GM23248 (cell line): ENCODE measurements around the gene HERC3. TPM values are rescaled to one million over a fixed set of nuclear protein-coding genes. Genes with fewer than 3 reads are reported as not detected.
A peak's percentile ranks its signal among the peaks of the same experiment; 100 is the strongest.

Experiments used
- DNase-seq: peaks from one replicate; pipeline ENCODE4 v3.0.0-alpha.2; 2015
- H2AFZ ChIP-seq: fragments of 200-600 bp; sonication (generic); 2 replicates; pipeline ENCODE4 v1.6.1; 2016; ENCODE audit warnings: antibody characterized with exemption
- H3F3A ChIP-seq: fragments of 200-600 bp; sonication (generic); 2 replicates; pipeline ENCODE4 v1.6.1; 2016; ENCODE audit warnings: mild to moderate bottlenecking, antibody characterized with exemption, mixed run types; ENCODE audit not compliant: insufficient read depth
- H3K27ac ChIP-seq: fragments of 200-600 bp; sonication (generic); 2 replicates; pipeline ENCODE4 v1.5.1; 2016; ENCODE audit warnings: mild to moderate bottlenecking
- H3K27me3 ChIP-seq: fragments of 200-600 bp; sonication (generic); replicated peaks from 2 replicates; pipeline ENCODE4 v1.6.1; 2016; ENCODE audit warnings: mild to moderate bottlenecking; ENCODE audit not compliant: insufficient read depth
- H3K36me3 ChIP-seq: fragments of 200-600 bp; sonication (generic); 2 replicates; pipeline ENCODE4 v1.6.1; 2016; ENCODE audit warnings: low read depth, mild to moderate bottlenecking
- H3K4me1 ChIP-seq: fragments of 200-600 bp; sonication (generic); 2 replicates; pipeline ENCODE4 v1.6.1; 2016; ENCODE audit warnings: mild to moderate bottlenecking; ENCODE audit not compliant: insufficient read depth
- H3K4me2 ChIP-seq: fragments of 200-600 bp; sonication (generic); one replicate; pipeline ENCODE4 v1.6.1; 2016; ENCODE audit warnings: mild to moderate bottlenecking; ENCODE audit not compliant: unreplicated experiment
- H3K4me3 ChIP-seq: fragments of 200-600 bp; sonication (generic); 2 replicates; pipeline ENCODE4 v1.5.1; 2016; ENCODE audit warnings: mild to moderate bottlenecking
- H3K79me2 ChIP-seq: fragments of 200-600 bp; sonication (generic); 2 replicates; pipeline ENCODE4 v1.6.1; 2016; ENCODE audit warnings: mild to moderate bottlenecking; ENCODE audit not compliant: insufficient read depth
- H3K9ac ChIP-seq: fragments of 200-600 bp; sonication (generic); 2 replicates; pipeline ENCODE4 v1.6.1; 2016; ENCODE audit warnings: mild to moderate bottlenecking
- H3K9me2 ChIP-seq: fragments of 200-600 bp; sonication (generic); 2 replicates; pipeline ENCODE4 v1.6.1; 2016; ENCODE audit warnings: mixed run types, mild to moderate bottlenecking, moderate library complexity; ENCODE audit not compliant: insufficient read depth
- H3K9me3 ChIP-seq: fragments of 200-600 bp; sonication (generic); one replicate; pipeline ENCODE4 v1.6.1; 2017; ENCODE audit warnings: low read depth
- H4K20me1 ChIP-seq: fragments of 200-600 bp; sonication (generic); 2 replicates; pipeline ENCODE4 v1.6.0; 2016; ENCODE audit not compliant: insufficient read depth
- EZH2 ChIP-seq: fragments of 200-600 bp; sonication (generic); IDR thresholded peaks from 2 replicates; pipeline ENCODE4 v1.6.1; 2018; ENCODE audit warnings: antibody characterized with exemption, mild to moderate bottlenecking; ENCODE audit not compliant: insufficient read depth, poor library complexity, severe bottlenecking
- EZH2phosphoT487 ChIP-seq: fragments of 200-600 bp; sonication (generic); IDR thresholded peaks from 2 replicates; pipeline ENCODE4 v1.6.1; 2018; ENCODE audit warnings: antibody characterized with exemption, moderate library complexity, mild to moderate bottlenecking, low read depth; ENCODE audit not compliant: insufficient read depth
- WGBS, 2 experiments: methylation state at CpG; one replicate each; pipeline ENCODE4 v1.1.6; 2015 to 2017; ENCODE audit warnings: low lambda C conversion rate in 2 of 2, low coverage in 1 of 2; ENCODE audit errors: missing lambda C conversion rate in 2 of 2; 5-methylcytosine and 5-hydroxymethylcytosine counted together
- in situ Hi-C: fragments of 300-500 bp; cut with MboI; formaldehyde crosslinking; loops from 2 replicates; pipeline ENCODE4 v1.15.0; 2020
- polyA plus RNA-seq: library from polyadenylated mRNA; unstranded; fragments of >200 nt; fragmentation: Nextera tagmentation; extraction: Ambion mirVana; gene quantifications from 2 replicates; pipeline ENCODE4 v1.2.1, GENCODE V29; 2016
- total RNA-seq: library from RNA; depleted of rRNA; stranded (reverse); fragments of >200 nt; shearing (Covaris generic); gene quantifications from 2 replicates; pipeline ENCODE4 v1.2.3, GENCODE V29; 2014

The HERC3 gene
- total and polyA plus RNA-seq, 2 experiments from 2014 or later: 25.8 to 27.6 TPM

DNA sequence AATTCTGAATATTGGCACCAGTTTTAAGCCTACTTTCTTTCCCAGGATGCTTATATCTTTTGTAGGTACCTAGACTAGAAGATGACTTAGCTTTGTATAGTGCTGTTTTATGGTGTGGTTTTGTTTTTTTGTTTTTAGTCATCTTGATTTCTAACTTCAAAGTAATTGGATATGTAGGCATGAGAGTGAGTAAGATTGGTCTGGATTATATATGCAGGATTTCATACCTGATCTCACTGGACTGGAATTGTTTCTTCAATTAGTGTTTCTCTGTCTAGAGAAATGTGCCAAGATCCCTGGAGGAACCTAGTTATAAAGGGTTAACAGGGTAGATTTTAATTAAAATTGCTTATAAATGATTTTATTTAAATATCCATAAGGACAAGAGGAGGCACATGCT lies 82.3 kb downstream of the HERC3 start:
- H3K4me2 ChIP-seq: no peak overlapping the region
- peak; percentile 51 for DNase-seq
- no peak overlapping the region for H2AFZ ChIP-seq
- H3K9me3 ChIP-seq: no peaks in the 10 kb centered on the region
- no peak overlapping the region for H3K4me3 ChIP-seq
- TF ChIP-seq EZH2phosphoT487: no peak
- TF ChIP-seq EZH2: no peak
- H3K79me2 ChIP-seq: no peaks in the 10 kb centered on the region
- no peak overlapping the region for H3K9ac ChIP-seq
- peak overlapping the region; percentile 18 for H3K27ac ChIP-seq
- in situ Hi-C loops: no loop called here
- no peaks in the 10 kb centered on the region for H4K20me1 ChIP-seq
- H3K36me3 ChIP-seq: peaks cover 17% of the 10 kb centered on the region
- H3F3A ChIP-seq: peaks cover 15% of the 10 kb centered on the region
- H3K27me3 ChIP-seq: no peaks in the 10 kb centered on the region
- H3K4me1 ChIP-seq: peaks cover 15% of the 10 kb centered on the region
- H3K9me2 ChIP-seq: no peaks in the 10 kb centered on the region

DNA sequence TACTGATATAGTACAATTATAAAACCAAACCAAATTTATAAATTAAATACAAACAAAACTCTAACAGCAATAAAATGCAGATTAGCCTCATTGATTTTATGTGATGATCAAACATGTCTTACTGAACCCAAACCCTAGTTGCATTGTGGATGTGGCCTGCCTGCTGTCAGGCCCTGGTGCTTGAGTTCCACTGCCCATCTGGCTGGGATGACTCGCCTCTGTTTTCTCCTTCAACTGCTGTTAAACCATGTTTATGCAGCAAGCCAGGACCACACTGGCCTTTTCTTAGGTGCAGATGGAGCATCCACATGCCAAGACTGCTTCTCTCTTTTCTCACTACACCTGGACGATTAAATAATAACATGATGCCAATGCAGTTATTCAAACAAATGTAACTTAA lies 82.7 kb downstream of the HERC3 start:
- Histone ChIP-seq H3F3A (peaks cover 15% of the 10 kb centered on the region), H3K9me3 (no peaks in the 10 kb centered on the region), H3K4me1 (peaks cover 15% of the 10 kb centered on the region), H3K9me2 (no peaks in the 10 kb centered on the region), H3K27me3 (no peaks in the 10 kb centered on the region), H3K9ac (no peak overlapping the region), H2AFZ (no peak overlapping the region), H3K79me2 (no peaks in the 10 kb centered on the region), H3K4me2 (no peak overlapping the region), H4K20me1 (no peaks in the 10 kb centered on the region), H3K4me3 (no peak overlapping the region), H3K36me3 (peaks cover 18% of the 10 kb centered on the region), H3K27ac (peak overlapping the region; percentile 18; the same call in 1 of the 2 replicates)
- TF ChIP-seq EZH2 (no peak), EZH2phosphoT487 (no peak)
- 78 to 79% methylated on average over 2 of the region's 2 CpGs for WGBS, 2 experiments
- DNase-seq: peak; percentile 64
- in situ Hi-C loops: no loop called here

DNA sequence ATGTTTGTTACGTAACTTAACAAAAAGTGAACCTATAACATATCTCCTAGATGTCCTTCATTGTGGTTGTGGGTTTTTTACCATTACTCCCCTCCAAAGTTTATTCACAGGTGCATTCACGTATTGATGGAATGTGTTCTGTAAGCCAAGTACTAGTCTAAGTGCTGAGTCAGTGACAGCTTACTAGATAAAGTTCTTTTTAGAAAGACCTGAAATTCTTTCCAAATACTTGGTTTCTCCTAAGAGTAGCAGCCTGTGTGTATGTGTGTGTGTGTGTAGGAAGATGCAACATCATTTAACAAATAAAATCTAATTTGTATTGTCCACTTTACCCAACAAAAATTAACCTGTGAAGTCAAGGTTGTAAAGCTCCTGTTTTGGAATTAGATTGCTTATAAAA lies 83.3 kb downstream of the HERC3 start:
- peaks cover 20% of the 10 kb centered on the region for H3K36me3 ChIP-seq
- no peak overlapping the region for H3K4me2 ChIP-seq
- TF ChIP-seq EZH2: no peak
- WGBS, 2 experiments: 64 to 75% methylated on average over 2 of the region's 2 CpGs
- DNase-seq: no peak
- no peak overlapping the region for H2AFZ ChIP-seq
- H3K9ac ChIP-seq: no peak overlapping the region
- no peaks in the 10 kb centered on the region for H3K9me2 ChIP-seq
- H3K27me3 ChIP-seq: no peaks in the 10 kb centered on the region
- H3K4me3 ChIP-seq: no peak overlapping the region
- H3K27ac ChIP-seq: no peak overlapping the region
- H4K20me1 ChIP-seq: no peaks in the 10 kb centered on the region
- in situ Hi-C loops: no loop called here
- H3F3A ChIP-seq: peaks cover 15% of the 10 kb centered on the region
- H3K4me1 ChIP-seq: peaks cover 15% of the 10 kb centered on the region
- H3K9me3 ChIP-seq: no peaks in the 10 kb centered on the region
- no peaks in the 10 kb centered on the region for H3K79me2 ChIP-seq

DNA sequence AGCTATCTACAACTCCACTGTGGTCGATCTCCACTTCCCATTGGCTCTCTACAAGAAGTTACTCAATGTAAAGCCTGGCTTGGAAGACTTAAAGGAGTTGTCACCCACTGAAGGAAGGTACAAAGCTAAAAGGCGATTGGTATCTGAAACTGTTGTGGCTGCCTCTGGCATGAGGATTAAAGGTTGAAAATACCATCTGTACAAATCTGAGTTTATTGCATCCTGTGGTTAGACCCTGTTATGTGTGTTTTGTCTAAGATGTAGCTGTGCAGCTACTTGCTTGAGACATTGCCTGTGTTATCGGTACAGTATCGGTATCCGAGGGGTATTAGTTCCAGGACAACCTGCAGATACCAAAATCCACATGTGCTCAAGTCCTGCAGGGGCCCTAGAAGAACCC lies 88.9 kb downstream of the HERC3 start:
- WGBS, 2 experiments: 95 to 96% methylated on average over 5 of the region's 5 CpGs

DNA sequence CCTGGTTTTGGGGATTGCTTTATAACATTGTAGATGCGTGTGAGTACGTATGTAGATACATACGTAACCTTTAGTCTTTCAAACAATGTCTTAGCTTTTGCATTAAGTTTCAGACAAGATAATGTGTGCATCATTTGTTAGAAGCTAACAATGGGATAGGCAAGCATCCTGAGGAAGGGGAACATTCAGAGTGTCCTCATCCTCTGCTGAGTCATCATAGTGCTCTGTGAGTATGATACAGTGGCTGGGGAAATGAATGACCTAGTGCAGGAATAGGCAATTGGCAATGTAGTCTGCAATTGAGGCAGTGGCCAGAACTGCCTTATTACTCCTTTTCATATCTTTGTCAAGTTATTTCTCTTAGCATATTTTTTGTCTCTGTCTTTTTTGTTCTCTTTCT lies 98.1 kb downstream of the HERC3 start:
- no peaks in the 10 kb centered on the region for H3K79me2 ChIP-seq
- H3K9ac ChIP-seq: no peak overlapping the region
- H3K36me3 ChIP-seq: peaks cover 3% of the 10 kb centered on the region; the same call in 1 of the 2 replicates
- no peak overlapping the region for H2AFZ ChIP-seq
- peak overlapping the region; percentile 17 for H3K27ac ChIP-seq
- in situ Hi-C loops: no loop called here
- peaks cover 23% of the 10 kb centered on the region for H3F3A ChIP-seq
- no peak overlapping the region for H3K4me2 ChIP-seq
- H3K4me1 ChIP-seq: peaks cover 4% of the 10 kb centered on the region
- no peaks in the 10 kb centered on the region for H3K27me3 ChIP-seq
- no peaks in the 10 kb centered on the region for H3K9me2 ChIP-seq
- H3K4me3 ChIP-seq: no peak overlapping the region
- peak; percentile 77 for DNase-seq
- no peak for TF ChIP-seq EZH2
- TF ChIP-seq EZH2phosphoT487: no peak
- no peaks in the 10 kb centered on the region for H4K20me1 ChIP-seq
- WGBS, 2 experiments: 88% methylated on average over 3 of the region's 3 CpGs
- H3K9me3 ChIP-seq: no peaks in the 10 kb centered on the region

More for the DNA sequence above, 88.9 kb downstream of the HERC3 start:
- H3K4me3 ChIP-seq: no peak overlapping the region
- no peaks in the 10 kb centered on the region for H3K9me3 ChIP-seq
- H3F3A ChIP-seq: no peaks in the 10 kb centered on the region
- no peak overlapping the region for H3K27ac ChIP-seq
- TF ChIP-seq EZH2 (no peak), EZH2phosphoT487 (no peak)
- no peak for DNase-seq
- no peaks in the 10 kb centered on the region for H3K4me1 ChIP-seq
- no peaks in the 10 kb centered on the region for H3K9me2 ChIP-seq
- H2AFZ ChIP-seq: no peak overlapping the region
- H3K36me3 ChIP-seq: peaks cover 29% of the 10 kb centered on the region
- no peaks in the 10 kb centered on the region for H3K79me2 ChIP-seq
- H3K27me3 ChIP-seq: no peaks in the 10 kb centered on the region
- H3K9ac ChIP-seq: no peak overlapping the region
- H3K4me2 ChIP-seq: no peak overlapping the region
- no peaks in the 10 kb centered on the region for H4K20me1 ChIP-seq
- in situ Hi-C loops: no loop called here
